MG63 (cell line): ENCODE results near the gene EPHB2. TPM values are rescaled to one million over a fixed set of nuclear protein-coding genes. Genes with fewer than 3 reads are reported as not detected.
A peak's percentile ranks its signal among the peaks of the same experiment; 100 is the strongest.

Experiments
- DNase-seq: peaks from one replicate; pipeline ENCODE4 v3.0.0-alpha.2; 2020
- H3K27me3 ChIP-seq: fragments of 250-450 bp; sonication (Bioruptor Pico); 2 replicates; pipeline ENCODE4 v1.5.1; 2020; ENCODE audit warnings: mild to moderate bottlenecking, moderate library complexity
- H3K36me3 ChIP-seq: fragments of 250-450 bp; sonication (Bioruptor Pico); 2 replicates; pipeline ENCODE4 v1.5.1; 2020; ENCODE audit warnings: mild to moderate bottlenecking, moderate library complexity
- H3K4me3 ChIP-seq: fragments of 250-450 bp; sonication (Bioruptor Pico); 2 replicates; pipeline ENCODE4 v1.5.1; 2020; ENCODE audit warnings: mild to moderate bottlenecking, moderate library complexity
- H3K9me3 ChIP-seq: fragments of 250-450 bp; sonication (Bioruptor Pico); 2 replicates; pipeline ENCODE4 v1.5.1; 2020; ENCODE audit warnings: mild to moderate bottlenecking, moderate library complexity
- total RNA-seq: library from RNA; depleted of rRNA; stranded (reverse); fragments of >200 nt; shearing (Covaris generic); gene quantifications from 2 replicates; pipeline ENCODE4 v1.2.3, GENCODE V29; 2014; ENCODE audit warnings: low replicate concordance

The EPHB2 gene
- total RNA-seq, 1 experiment from 2014 or later: 19.6 TPM

- Histone ChIP-seq H3K4me3 (no peak overlapping the region), H3K27me3 (no peaks in the 10 kb centered on the region), H3K9me3 (no peaks in the 10 kb centered on the region), H3K36me3 (no peaks in the 10 kb centered on the region)
- DNase-seq: no peak
Observed at GRCh38 chr1:22736501-22737080, 26.0 kb downstream of the EPHB2 start.

GRCh38 chr1:22737374-22738068 lies 26.9 kb downstream of the EPHB2 start:
- Histone ChIP-seq H3K4me3 (no peak overlapping the region), H3K9me3 (no peaks in the 10 kb centered on the region), H3K36me3 (no peaks in the 10 kb centered on the region), H3K27me3 (no peaks in the 10 kb centered on the region)
- no peak for DNase-seq

- no peak for DNase-seq
- Histone ChIP-seq H3K4me3 (no peak overlapping the region), H3K36me3 (no peaks in the 10 kb centered on the region), H3K9me3 (no peaks in the 10 kb centered on the region), H3K27me3 (no peaks in the 10 kb centered on the region)
Observed at GRCh38 chr1:22738069-22738435, 27.4 kb downstream of the EPHB2 start.

GRCh38 chr1:22738522-22738921 lies 27.9 kb downstream of the EPHB2 start:
- Histone ChIP-seq H3K4me3 (no peak overlapping the region), H3K9me3 (no peaks in the 10 kb centered on the region), H3K36me3 (no peaks in the 10 kb centered on the region), H3K27me3 (no peaks in the 10 kb centered on the region)
- peak; percentile 50 for DNase-seq

GRCh38 chr1:22739648-22740385 lies 29.2 kb downstream of the EPHB2 start:
- DNase-seq: peak; percentile 92
- Histone ChIP-seq H3K4me3 (no peak overlapping the region), H3K36me3 (no peaks in the 10 kb centered on the region), H3K9me3 (no peaks in the 10 kb centered on the region), H3K27me3 (no peaks in the 10 kb centered on the region)

- Histone ChIP-seq H3K27me3 (no peaks in the 10 kb centered on the region), H3K36me3 (no peaks in the 10 kb centered on the region), H3K4me3 (no peak overlapping the region), H3K9me3 (no peaks in the 10 kb centered on the region)
- DNase-seq: no peak
Observed at GRCh38 chr1:22741118-22741517, 30.5 kb downstream of the EPHB2 start.

- Histone ChIP-seq H3K27me3 (no peaks in the 10 kb centered on the region), H3K9me3 (no peaks in the 10 kb centered on the region), H3K4me3 (no peak overlapping the region), H3K36me3 (no peaks in the 10 kb centered on the region)
- peak; percentile 61 for DNase-seq
Observed at GRCh38 chr1:22745669-22746585, 35.3 kb downstream of the EPHB2 start.

GRCh38 chr1:22747021-22747734 lies 36.5 kb downstream of the EPHB2 start:
- Histone ChIP-seq H3K4me3 (no peak overlapping the region), H3K36me3 (no peaks in the 10 kb centered on the region), H3K9me3 (no peaks in the 10 kb centered on the region), H3K27me3 (no peaks in the 10 kb centered on the region)
- DNase-seq: peak; percentile 87

GRCh38 chr1:22747735-22748073 lies 37.1 kb downstream of the EPHB2 start:
- DNase-seq: no peak
- H3K9me3 ChIP-seq: no peaks in the 10 kb centered on the region
- H3K36me3 ChIP-seq: no peaks in the 10 kb centered on the region
- no peaks in the 10 kb centered on the region for H3K27me3 ChIP-seq
- no peak overlapping the region for H3K4me3 ChIP-seq

- Histone ChIP-seq H3K4me3 (no peak overlapping the region), H3K27me3 (no peaks in the 10 kb centered on the region), H3K36me3 (no peaks in the 10 kb centered on the region), H3K9me3 (no peaks in the 10 kb centered on the region)
- DNase-seq: no peak
Observed at GRCh38 chr1:22749503-22749902, 38.9 kb downstream of the EPHB2 start.

- Histone ChIP-seq H3K9me3 (no peaks in the 10 kb centered on the region), H3K27me3 (no peaks in the 10 kb centered on the region), H3K36me3 (no peaks in the 10 kb centered on the region), H3K4me3 (no peak overlapping the region)
- DNase-seq: peak; percentile 76
Observed at GRCh38 chr1:22749919-22750684, 39.5 kb downstream of the EPHB2 start.

GRCh38 chr1:22750685-22751051 lies 40.0 kb downstream of the EPHB2 start:
- H3K36me3 ChIP-seq: no peaks in the 10 kb centered on the region
- DNase-seq: no peak

GRCh38 chr1:22751124-22751531 lies 40.5 kb downstream of the EPHB2 start:
- H3K36me3 ChIP-seq: no peaks in the 10 kb centered on the region
- no peaks in the 10 kb centered on the region for H3K27me3 ChIP-seq
- no peak overlapping the region for H3K4me3 ChIP-seq
- no peak for DNase-seq
- no peaks in the 10 kb centered on the region for H3K9me3 ChIP-seq

More at GRCh38 chr1:22750685-22751051, 40.0 kb downstream of the EPHB2 start:
- Histone ChIP-seq H3K27me3 (no peaks in the 10 kb centered on the region), H3K4me3 (no peak overlapping the region), H3K9me3 (no peaks in the 10 kb centered on the region)

GRCh38 chr1:22752339-22752738 lies 41.7 kb downstream of the EPHB2 start:
- H3K9me3 ChIP-seq: no peaks in the 10 kb centered on the region
- H3K36me3 ChIP-seq: no peaks in the 10 kb centered on the region
- H3K4me3 ChIP-seq: no peak overlapping the region
- no peaks in the 10 kb centered on the region for H3K27me3 ChIP-seq
- no peak for DNase-seq

GRCh38 chr1:22753481-22753971 lies 42.9 kb downstream of the EPHB2 start:
- Histone ChIP-seq H3K9me3 (no peaks in the 10 kb centered on the region), H3K36me3 (no peaks in the 10 kb centered on the region), H3K27me3 (no peaks in the 10 kb centered on the region), H3K4me3 (no peak overlapping the region)
- peak; percentile 43 for DNase-seq
